Measurements from ENCODE around the gene EIF4A3. TPM values are rescaled to one million over a fixed set of nuclear protein-coding genes. Genes with fewer than 3 reads are reported as not detected.

Gene EIF4A3
- total and polyA plus RNA-seq, 2 experiments from 2014 or later, result 81.7 to 107 TPM

- Histone ChIP-seq H3K4me2 (no peak overlapping the region), H3K9me2 (replicated peaks; ENCODE audit: insufficient read depth) (no peaks in the 10 kb centered on the region), H3K36me3 (replicated peaks; ENCODE audit: insufficient read depth, low read depth) (no peaks in the 10 kb centered on the region), H3K9me3 (ENCODE audit: low read depth) (no peaks in the 10 kb centered on the region), H3K27ac (no peak overlapping the region), H2AFZ (no peak overlapping the region), H3K4me3 (no peak overlapping the region), H3K27me3 (no peaks in the 10 kb centered on the region), H3K79me2 (no peaks in the 10 kb centered on the region), H4K20me1 (ENCODE audit: insufficient read depth, poor library complexity, severe bottlenecking) (no peaks in the 10 kb centered on the region), H3K4me1 (ENCODE audit: insufficient read depth) (no peaks in the 10 kb centered on the region)
- 91% methylated on average over 14 of the region's 14 CpGs for WGBS (ENCODE audit: low lambda C conversion rate, missing lambda C conversion rate)
- no peak for DNase-seq (ENCODE audit: low spot score)
- TF ChIP-seq CTCF (IDR thresholded peaks at IDR 0.05; ENCODE audit: poor library complexity), result no peak
- TF ChIP-seq EZH2 (IDR thresholded peaks at IDR 0.05; ENCODE audit: borderline replicate concordance), result no peak
- no peak for TF ChIP-seq EZH2phosphoT487 (IDR thresholded peaks at IDR 0.05; ENCODE audit: low read depth, severe bottlenecking, unreplicated experiment)
These were observed 33.3 kb upstream of the EIF4A3 start for GRCh38 chr17:80180192-80180591.

GRCh38 chr17:80177986-80178595, 31.2 kb upstream of the EIF4A3 start:
- H3K4me3 ChIP-seq, result no peak overlapping the region

GRCh38 chr17:80176757-80177156, 29.8 kb upstream of the EIF4A3 start:
- H3K27ac ChIP-seq, result no peak overlapping the region
- H3K36me3 ChIP-seq (replicated peaks; ENCODE audit: insufficient read depth, low read depth), result no peaks in the 10 kb centered on the region
- H3K27me3 ChIP-seq, result no peaks in the 10 kb centered on the region
- no peaks in the 10 kb centered on the region for H3K9me2 ChIP-seq (replicated peaks; ENCODE audit: insufficient read depth)
- no peak for DNase-seq (ENCODE audit: low spot score)
- no peaks in the 10 kb centered on the region for H3K79me2 ChIP-seq
- no peak overlapping the region for H3K4me3 ChIP-seq
- no peaks in the 10 kb centered on the region for H4K20me1 ChIP-seq (ENCODE audit: insufficient read depth, poor library complexity, severe bottlenecking)
- H3K9me3 ChIP-seq (ENCODE audit: low read depth), result no peaks in the 10 kb centered on the region
- H3K4me2 ChIP-seq, result no peak overlapping the region
- no peaks in the 10 kb centered on the region for H3K4me1 ChIP-seq (ENCODE audit: insufficient read depth)
- no peak for TF ChIP-seq CTCF (IDR thresholded peaks at IDR 0.05; ENCODE audit: poor library complexity)
- no peak for TF ChIP-seq EZH2 (IDR thresholded peaks at IDR 0.05; ENCODE audit: borderline replicate concordance)
- TF ChIP-seq EZH2phosphoT487 (IDR thresholded peaks at IDR 0.05; ENCODE audit: low read depth, severe bottlenecking, unreplicated experiment), result no peak
- WGBS (ENCODE audit: low lambda C conversion rate, missing lambda C conversion rate), result 93% methylated on average over 11 of the region's 11 CpGs
- H2AFZ ChIP-seq, result no peak overlapping the region

More at GRCh38 chr17:80177986-80178595, 31.2 kb upstream of the EIF4A3 start:
- TF ChIP-seq EZH2phosphoT487 (IDR thresholded peaks at IDR 0.05; ENCODE audit: low read depth, severe bottlenecking, unreplicated experiment), result no peak
- no peak for TF ChIP-seq CTCF (IDR thresholded peaks at IDR 0.05; ENCODE audit: poor library complexity)
- no peak for TF ChIP-seq EZH2 (IDR thresholded peaks at IDR 0.05; ENCODE audit: borderline replicate concordance)
- no peak overlapping the region for H3K4me2 ChIP-seq
- H2AFZ ChIP-seq, result no peak overlapping the region
- no peak for DNase-seq (ENCODE audit: low spot score)
- no peaks in the 10 kb centered on the region for H3K9me3 ChIP-seq (ENCODE audit: low read depth)
- H3K27ac ChIP-seq, result no peak overlapping the region
- H3K4me1 ChIP-seq (ENCODE audit: insufficient read depth), result no peaks in the 10 kb centered on the region
- no peaks in the 10 kb centered on the region for H3K79me2 ChIP-seq
- H3K9me2 ChIP-seq (replicated peaks; ENCODE audit: insufficient read depth), result no peaks in the 10 kb centered on the region
- no peaks in the 10 kb centered on the region for H3K36me3 ChIP-seq (replicated peaks; ENCODE audit: insufficient read depth, low read depth)
- WGBS (ENCODE audit: low lambda C conversion rate, missing lambda C conversion rate), result 90% methylated on average over 21 of the region's 21 CpGs
- no peaks in the 10 kb centered on the region for H4K20me1 ChIP-seq (ENCODE audit: insufficient read depth, poor library complexity, severe bottlenecking)
- no peaks in the 10 kb centered on the region for H3K27me3 ChIP-seq

All from hepatocyte (in vitro differentiated cells).